Superior temporal gyrus (tissue), 1 donor: ENCODE measurements around the gene SMARCA2.
"Not testable (repeated sequence)": the region's sequence is repeated elsewhere in the genome, so short reads cannot be mapped to it uniquely, and the experiment has no call there.

Experiments used
- DNase-seq: peaks from one replicate; pipeline ENCODE4 v3.0.0-alpha.2; 2016; ENCODE audit errors: extremely low spot score

The SMARCA2 gene

DNA sequence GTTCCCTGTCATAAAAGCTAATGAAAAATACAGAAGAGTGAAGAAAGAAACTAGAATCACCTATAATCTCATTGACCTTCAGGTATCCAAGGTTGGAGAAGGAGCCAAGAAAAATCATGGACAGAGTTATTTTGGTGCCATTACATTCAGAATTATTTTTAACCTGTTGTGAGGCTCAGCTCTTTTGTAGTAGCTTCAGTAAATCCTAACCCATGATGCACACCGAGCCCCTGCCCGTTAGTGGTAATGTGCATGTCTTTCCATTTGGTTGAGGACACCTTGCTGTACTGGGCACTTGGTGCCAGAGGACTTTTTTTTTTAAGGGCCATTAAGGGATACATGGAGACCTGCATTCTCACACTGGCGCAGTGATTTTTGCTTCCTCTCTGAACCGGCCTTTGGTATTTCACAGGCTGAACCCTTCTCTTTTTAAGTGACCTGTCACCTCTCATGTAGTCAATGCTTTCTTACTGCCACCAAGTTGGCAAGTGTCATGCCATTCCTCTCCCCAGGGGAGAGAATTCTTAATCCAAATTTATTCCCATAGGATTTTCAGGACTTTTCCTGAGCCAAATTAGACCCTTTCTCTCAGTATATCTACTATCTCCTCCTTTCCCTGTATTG lies 125.6 kb downstream of the SMARCA2 start:
- DNase-seq = no peak

DNA sequence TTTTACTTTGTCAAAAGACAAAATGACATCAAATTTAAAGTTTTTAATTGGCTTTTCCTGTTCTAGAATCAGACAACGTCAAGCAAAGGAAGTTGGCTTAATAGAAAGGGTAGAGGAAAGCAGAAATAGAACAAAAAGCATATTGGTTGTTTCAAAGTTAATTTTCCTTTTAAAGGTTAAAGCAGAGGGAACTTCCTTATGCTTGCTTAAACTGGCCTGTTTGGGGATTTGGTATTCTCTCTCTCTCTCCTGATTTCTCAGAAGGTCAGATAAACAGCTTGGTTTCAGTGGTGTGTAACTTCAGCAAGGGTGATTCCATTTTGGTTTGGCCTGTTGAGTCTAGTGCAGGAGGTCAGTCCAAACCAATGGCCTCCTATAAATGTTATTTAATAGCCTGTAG lies 127.1 kb downstream of the SMARCA2 start:
- no peak for DNase-seq

DNA sequence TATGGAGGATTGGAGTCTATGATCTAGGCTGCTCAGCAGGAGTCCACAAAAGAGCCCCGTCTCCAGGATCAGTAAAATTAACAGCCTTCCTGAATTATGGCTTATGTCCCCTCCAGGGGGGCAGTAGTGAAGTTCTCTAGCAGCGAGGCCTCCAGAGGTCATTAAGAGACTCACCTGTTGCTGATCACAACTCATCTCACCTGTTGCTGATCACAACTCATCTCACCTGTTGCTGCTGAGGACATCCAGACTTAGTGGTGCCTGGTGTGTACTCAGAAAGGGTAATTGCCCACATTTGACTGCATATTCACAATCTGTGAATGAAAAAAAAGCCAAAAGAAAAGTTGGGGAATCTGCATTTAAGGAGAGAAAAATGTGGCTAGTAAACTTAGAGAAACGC lies 129.5 kb downstream of the SMARCA2 start:
- no peak for DNase-seq

DNA sequence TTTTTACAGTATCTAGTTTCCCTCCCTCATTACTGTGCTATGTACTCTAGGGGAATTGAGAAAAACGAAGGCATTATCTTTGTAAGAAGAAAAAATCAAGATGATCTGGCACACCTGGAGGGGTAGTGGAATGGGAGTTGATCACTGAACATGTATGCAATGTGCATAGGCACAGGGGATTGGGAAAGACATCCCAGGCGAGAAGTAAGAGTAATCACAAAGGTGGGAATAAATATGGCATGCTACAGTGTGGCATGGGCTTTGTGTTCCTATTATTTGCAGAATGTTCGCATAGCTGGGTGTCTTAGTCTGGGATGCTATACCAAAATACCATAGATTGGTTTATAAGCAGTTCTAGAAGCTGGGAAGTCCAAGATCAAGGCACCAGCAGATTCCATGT lies 130.6 kb downstream of the SMARCA2 start:
- no peak for DNase-seq

DNA sequence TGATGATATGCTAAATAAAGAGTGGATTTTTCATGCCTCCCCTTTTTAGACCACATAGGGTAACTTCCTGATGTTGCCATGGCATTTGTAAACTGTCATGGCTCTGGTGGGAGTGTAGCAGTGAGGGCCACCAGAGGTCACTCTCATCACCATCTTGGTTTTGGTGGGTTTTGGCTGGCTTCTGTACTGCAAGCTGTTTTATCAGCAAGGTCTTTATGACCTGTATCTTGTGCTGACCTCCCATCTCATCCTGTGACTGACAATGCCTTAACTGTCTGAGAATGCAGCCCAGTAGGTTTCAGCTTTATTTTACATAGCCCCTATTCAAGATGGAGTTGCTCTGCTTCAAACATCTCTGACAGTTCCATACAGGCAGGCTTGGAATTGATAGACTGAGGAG lies 131.6 kb downstream of the SMARCA2 start:
- DNase-seq = not testable (repeated sequence)

DNA sequence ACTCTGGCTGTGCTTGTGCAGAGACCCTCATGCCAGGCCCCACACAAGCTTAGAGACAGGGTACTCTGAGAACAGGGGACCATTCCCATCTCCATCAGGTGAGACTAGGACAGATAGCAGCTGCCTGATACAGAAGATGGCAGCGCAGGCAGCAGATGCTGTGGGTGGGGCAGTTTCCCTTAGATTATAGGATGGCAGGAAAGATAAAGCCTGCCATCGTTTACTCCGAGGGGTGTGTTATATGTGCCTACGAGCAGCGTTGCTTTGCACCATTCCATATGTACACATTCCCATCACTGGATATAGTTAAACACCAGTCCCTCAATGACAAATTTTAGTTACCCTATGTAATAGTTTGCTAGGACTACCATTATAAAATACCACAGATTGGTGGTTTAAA lies 135.2 kb downstream of the SMARCA2 start:
- DNase-seq = no peak

DNA sequence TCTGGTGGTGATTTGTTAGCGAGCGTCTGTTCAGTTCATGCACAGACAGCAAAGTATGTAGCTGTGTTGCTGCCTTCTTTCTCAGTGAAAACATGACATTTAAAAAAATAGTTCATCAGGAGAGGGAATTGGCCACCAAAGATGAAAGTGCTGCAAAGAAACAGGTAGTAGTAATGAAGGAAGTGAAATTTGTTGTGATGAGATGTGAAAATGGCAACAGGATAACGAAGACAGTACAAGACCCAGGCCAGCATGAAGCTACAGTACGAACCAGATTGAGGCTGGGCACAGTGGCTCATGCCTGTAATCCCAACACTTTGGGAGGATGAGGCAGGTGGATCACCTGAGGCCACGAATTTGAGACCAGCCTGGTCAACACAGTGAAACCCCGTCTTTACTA lies 136.0 kb downstream of the SMARCA2 start:
- no peak for DNase-seq

DNA sequence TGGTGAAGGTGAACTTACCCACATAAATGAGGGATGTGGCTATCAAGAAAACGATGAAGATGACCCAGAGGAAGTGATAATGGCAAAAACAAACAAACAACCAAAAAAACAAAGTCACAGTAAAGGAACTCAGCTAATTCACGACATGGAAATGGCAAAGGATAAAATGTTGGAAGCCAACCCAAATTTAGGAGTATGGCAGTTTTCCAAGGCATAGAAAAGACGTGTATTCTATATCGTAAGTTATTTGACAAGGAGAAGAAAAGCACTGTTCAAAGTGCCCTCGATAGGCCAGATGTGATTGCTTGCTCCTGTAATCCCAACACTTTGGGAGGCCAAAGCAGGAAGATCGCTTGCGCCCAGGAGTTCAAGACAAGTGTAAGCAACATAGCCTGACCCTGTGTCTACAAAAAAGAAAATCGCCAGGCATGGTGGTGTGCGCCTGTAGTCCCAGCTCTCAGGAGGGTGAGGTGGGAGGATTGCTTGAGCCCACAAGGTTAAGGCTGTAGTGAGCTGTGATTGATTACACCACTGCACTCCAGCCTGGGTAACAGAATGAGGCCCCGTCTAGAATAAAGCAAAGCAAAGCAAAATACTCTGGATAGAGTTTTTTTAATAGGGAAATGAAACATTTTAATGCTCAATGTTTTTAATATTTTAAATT lies 138.0 kb downstream of the SMARCA2 start:
- DNase-seq = no peak

DNA sequence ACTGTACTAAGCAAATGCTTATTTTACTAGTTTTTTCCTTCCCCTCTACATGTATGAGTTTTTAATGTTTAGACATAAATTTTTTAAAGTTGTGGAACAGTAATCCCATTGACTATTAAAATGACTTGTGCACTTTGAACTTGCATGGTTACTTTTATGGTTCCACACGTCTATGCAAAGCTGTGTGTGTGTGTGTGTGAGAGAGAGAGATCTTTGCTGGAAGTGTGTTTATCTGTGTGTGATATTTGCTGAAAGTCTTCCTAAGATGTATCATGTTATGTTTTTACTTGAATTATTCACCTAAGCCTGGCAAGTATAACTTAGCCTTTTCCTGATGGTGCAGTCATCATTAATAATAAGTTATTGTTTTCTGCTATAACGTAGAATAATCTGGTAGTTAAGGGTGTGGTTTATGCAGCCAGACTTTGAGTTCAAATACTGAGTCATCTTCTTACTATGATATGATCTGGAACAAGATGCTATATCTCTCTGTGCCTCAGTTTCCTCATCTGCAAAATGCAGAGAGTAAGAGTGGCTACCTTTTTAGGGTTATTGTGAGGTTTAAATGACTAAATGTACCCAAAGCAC lies 138.6 kb downstream of the SMARCA2 start:
- DNase-seq = no peak

DNA sequence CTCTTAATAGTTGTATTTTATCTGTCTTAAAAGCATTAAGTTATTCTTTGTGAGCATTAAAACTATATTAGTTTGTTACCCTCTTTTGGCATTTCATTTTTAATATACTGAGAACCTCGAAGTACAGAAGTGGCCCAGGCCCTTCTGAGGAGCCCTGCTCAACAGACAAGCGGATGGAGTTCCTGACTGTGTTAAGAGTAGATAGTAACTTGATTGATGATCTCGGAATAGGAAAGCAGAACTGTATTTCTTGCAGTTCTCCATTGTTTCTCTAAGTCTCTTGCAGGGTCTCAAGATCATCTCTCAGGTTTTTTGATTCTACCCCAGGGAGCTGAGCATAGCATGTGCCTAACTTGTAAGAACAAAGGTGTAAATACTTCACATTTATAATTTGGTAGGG lies 139.6 kb downstream of the SMARCA2 start:
- DNase-seq = no peak

DNA sequence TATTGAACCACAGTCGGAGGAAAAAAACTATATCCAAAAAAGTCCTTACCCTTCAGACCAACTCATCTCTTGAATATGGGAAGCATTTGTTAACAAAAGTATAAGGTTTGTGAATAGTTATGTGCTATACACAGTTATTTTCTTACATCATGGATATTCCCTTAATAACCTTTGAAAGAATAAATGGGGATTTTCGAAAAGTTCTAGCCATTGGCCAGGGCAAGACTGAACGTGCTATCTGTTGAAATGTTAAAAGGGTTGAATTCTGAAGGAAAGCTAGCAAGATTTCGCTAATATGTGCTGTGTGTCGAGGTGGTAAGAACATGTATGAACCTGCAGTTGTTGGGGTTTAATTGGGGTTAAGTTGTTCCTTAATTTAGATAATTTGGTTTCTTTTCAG lies 140.8 kb downstream of the SMARCA2 start:
- DNase-seq = no peak

DNA sequence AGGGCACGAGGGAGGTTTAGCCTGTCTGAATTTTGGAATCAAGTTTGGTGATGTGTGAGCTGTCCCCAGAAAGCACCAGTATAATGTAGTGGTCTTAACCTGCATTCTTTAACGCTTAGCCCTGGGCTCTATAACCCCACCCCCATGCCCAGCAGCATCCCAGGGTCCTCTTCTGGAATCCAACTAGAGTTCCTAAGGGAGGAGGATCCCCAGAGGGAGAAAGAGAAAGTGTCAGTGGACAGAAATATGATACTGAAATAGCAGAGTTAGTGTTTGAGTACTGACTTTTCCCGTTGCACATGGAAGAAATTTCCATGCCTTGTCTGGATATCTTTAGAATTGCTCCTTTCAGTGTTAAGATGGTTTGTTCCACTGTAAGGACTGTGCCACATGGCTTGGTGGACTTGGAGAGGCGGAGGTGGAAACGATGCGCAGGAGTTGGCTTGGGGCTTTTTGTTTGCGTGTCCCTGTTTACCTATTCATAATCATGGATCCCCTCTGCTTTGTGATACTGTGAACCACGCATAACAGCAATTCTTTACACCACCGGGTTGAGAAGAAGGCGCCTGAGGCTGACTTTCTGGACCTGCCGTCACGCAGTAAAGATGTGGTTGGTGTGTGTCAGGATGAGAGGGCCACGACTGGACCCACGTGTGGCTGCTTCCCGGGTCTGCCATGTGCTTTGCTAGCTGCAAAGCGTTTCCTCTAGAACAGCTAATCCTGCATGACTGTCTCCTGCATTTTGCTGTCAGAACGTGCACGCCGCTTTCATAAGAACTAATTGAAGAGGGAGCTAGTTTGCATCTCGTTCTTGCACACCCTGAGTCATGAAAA lies 142.3 kb downstream of the SMARCA2 start:
- DNase-seq = peak; percentile 60

DNA sequence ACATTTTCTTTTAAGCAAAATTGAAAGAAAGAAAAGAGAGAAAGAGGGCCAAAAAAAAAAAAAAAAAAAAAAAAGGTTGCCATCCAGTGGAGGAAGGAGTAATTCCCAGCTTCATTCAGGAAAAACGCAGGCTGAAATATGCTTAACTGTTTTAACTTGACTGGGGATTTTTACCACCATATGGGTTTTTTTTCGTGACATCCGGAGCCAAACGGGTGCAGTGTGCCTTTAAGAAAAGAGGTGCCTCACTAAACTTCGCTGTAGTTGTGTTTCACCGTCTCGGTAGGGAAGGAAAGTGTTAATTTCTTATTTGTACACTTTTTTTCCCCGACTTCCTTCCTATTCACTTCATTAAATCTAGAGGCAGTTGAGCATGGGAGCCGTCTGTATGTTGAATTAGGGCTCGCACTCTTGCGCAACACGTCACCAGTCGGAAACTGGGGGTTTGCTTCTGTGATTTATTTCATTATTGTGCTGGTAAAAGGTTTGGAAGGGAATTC lies 143.0 kb downstream of the SMARCA2 start:
- peak; percentile 61 for DNase-seq

DNA sequence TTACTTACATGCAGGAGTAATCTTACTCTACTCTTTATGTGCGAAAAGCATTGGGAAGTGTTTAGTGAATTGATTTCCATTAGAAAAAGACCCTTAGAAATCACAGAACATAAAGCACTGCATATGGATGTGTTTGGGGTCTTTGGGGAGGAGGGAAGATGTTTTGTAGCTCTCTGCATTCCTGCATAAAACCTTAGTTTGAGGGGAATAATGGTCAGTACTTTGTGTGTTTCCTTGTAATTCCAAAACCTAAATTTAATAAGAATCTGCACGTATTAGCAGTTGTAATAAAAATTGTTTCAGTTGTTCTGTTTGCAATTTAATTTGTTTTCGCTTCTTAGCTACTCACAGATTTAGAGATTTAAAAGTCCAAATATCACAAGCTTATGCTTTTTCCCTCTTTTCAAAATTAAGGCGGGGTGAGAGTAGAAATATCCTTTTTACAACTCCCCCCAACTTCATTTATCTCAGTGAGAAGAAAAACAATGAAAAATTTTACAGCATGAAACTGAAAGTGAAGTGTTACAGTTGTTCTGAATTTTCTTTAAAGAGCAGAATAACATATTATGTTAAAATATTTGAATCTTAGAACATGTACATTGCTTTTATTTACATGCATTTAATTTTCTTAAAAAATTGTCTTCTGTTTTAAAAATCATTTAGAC lies 143.8 kb downstream of the SMARCA2 start:
- peak; percentile 56 for DNase-seq

DNA sequence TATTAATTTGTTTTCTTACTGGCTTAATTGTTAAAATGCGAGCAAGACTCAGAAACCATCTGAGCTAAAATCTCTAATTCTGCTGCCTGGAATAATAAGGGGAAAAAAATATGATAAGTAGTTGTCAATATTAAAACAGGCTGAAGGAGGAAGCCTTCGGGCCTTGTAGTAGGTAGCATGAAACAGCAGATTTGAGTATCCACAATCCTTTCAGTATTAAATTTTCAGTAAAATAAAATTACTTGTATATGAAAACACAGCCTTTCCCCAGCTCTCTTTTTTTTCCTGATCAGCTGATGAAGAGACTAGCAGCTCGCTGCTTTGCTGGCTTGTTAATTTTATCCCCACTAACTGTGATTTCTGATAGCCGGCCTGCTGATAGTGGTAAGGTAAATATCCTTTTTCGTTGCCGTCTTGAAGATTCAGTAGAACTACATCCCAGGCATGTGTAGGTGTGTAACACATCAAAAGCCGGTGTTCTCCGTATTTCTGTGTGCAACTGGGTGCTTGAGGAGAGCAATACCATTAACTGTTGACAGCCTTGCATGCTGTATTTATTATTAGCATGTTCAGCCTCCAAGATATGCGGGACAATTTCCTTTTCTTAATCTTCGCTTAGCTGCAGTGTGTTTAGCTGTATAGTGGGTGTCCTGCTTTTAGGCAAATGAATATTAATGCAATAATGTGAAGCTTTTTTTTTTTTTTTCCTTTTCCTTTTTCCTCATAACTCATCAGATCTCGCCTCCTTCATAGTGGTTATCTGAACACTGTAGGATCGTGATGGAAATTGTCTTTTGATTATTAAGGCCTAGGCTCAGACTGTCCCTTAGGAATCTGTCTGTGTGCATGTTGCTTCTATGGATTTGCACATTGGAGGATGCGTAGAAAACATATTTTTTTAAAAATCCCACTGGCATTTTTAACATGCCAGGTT lies 144.6 kb downstream of the SMARCA2 start:
- DNase-seq = peak; percentile 77

DNA sequence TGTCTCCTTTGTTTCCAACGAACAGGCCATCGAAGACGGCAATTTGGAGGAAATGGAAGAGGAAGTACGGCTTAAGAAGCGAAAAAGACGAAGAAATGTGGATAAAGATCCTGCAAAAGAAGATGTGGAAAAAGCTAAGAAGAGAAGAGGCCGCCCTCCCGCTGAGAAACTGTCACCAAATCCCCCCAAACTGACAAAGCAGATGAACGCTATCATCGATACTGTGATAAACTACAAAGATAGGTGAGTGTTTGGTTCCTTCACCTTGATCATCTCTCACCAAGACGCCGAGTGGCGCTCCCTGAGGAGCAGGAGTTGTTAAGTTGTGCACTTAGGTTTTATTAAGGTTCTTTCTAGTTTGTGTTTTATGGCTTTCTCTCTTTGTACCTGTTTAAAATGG lies 146.5 kb downstream of the SMARCA2 start:
- DNase-seq = no peak

DNA sequence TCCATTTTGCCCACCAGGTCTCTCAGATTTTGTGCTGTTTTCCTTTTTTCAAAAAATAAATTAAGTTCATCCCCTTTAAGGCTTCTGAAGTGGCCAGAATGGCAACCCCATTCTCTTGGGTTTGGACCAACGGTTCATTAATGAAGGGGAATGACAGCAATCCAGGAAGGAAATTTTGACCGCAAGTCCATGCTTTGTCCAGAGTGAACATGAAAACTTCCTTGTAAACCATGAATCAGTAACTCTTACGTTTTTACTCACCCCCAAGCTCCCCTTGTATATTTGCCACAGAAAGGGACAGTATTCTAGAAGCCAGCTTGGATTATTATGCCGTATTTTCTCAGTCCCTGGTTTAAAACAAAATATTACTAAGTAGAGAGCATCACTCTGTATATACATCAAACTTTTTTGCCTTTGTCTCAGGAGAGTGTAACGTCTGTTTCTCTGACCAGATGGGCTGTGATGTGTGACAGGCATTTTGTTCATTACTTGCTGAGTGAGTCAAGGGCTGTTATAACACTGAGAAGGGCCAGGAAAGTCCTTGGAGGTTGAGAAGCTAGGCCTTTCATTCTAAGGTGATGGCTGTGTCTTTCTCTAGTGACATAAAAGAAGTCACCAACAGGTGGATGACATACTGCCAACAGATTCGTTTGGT lies 148.2 kb downstream of the SMARCA2 start:
- no peak for DNase-seq

DNA sequence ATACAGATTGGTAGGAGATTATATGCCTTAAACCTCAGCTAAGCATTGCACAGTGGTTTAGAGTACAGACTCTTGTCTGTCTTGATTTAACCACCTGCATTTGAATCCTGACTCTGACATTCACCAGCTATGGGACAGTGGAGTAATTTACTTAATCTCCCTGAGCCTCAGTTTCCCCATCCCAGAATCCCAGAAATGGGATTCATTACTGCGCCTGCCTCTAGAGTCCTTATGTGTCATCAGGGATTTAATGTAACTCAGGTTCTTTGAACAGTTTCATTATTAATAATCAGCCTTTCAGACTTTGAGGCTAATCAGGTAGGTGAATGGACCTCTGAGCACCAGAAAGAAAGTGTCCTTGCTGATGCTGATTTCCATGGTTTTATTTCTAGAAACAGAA lies 149.1 kb downstream of the SMARCA2 start:
- no peak for DNase-seq

DNA sequence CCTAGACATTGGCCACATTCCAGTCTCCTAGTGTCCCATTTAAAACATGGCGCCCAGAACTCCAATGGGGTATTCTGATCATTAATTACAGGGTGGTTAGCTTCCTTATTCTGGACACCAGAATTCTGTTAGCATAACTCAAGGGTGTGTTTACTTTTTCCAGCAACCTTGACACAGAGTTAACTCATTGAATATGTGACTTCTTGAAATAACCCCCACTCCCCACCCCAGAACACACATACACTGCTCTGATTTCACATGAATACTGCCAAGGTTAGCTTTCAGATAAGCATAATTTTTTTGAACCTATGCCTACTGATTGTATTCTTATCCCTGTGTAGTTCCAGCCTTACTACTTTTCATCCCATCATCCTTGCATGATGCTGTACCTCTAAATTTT lies 151.1 kb downstream of the SMARCA2 start:
- DNase-seq = no peak

DNA sequence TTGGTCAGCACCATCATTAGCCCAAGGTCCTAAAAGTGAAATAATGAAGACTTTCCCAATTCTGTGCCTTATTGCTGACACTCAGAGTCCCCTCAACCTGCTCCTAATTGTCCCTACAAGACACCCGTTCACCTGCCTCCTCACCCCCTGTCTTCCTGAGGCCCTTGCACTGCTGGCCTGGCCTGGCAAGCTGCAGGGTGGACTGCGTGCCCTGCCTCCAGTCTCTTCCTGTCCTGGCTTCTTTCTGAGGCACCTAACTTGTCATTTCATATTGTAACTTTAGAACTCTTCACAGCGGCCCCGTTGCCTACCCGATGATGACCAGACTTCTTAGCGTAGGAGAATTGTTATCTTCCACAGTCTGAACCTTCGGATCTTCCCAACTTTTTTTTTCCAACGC lies 153.9 kb downstream of the SMARCA2 start:
- no peak for DNase-seq
